SK-N-SH treated with all-trans-retinoic acid at 6 μM for 48 hours (cell line): ENCODE results near the gene TPRG1L.

ENCODE experiments used
- ATAC-seq: fragments of 200-7000 bp; cut with Tn5 transposase; 3 replicates; pipeline ENCODE4 v1.9.1; 2020; ENCODE audit warnings: mild to moderate bottlenecking, moderate library complexity
- ARNTL ChIP-seq: fragments of 450-650 bp; formaldehyde crosslinking; IDR thresholded peaks from 2 replicates; pipeline ENCODE4 v1.5.0; 2020; ENCODE audit warnings: low read depth, mild to moderate bottlenecking, moderate library complexity, borderline replicate concordance
- BACH2 ChIP-seq: fragments of 250-450 bp; sonication (Bioruptor Pico); IDR thresholded peaks from 2 replicates; pipeline ENCODE4 v1.9.0; 2021; ENCODE audit warnings: mild to moderate bottlenecking, borderline replicate concordance
- CREB5 ChIP-seq: fragments of 250-450 bp; sonication (Bioruptor Pico); IDR thresholded peaks from 2 replicates; pipeline ENCODE4 v1.5.1; 2020; ENCODE audit warnings: low read depth, mild to moderate bottlenecking, moderate library complexity
- CSDC2 ChIP-seq: fragments of 250-450 bp; sonication (Bioruptor Pico); IDR thresholded peaks from 2 replicates; pipeline ENCODE4 v1.5.0; 2020; ENCODE audit warnings: mild to moderate bottlenecking, moderate library complexity
- CSRNP3 ChIP-seq: fragments of 250-450 bp; sonication (Bioruptor Pico); IDR thresholded peaks from 2 replicates; pipeline ENCODE4 v1.5.1; 2021; ENCODE audit warnings: mild to moderate bottlenecking, moderate library complexity
- ESRRG ChIP-seq: fragments of 250-450 bp; sonication (Bioruptor Pico); IDR thresholded peaks from 2 replicates; pipeline ENCODE4 v1.6.1; 2021; ENCODE audit warnings: mild to moderate bottlenecking
- GLIS3 ChIP-seq: fragments of 250-450 bp; sonication (Bioruptor Pico); IDR thresholded peaks from 2 replicates; pipeline ENCODE4 v1.5.0; 2020; ENCODE audit warnings: mild to moderate bottlenecking, moderate library complexity
- ISL1 ChIP-seq: fragments of 250-450 bp; sonication (Bioruptor Pico); IDR thresholded peaks from 2 replicates; pipeline ENCODE4 v2.1.2; 2022; ENCODE audit warnings: mild to moderate bottlenecking, moderate library complexity
- OSR1 ChIP-seq: fragments of 250-450 bp; sonication (Bioruptor Pico); IDR thresholded peaks from 2 replicates; pipeline ENCODE4 v1.8.0; 2022; ENCODE audit warnings: moderate library complexity, mild to moderate bottlenecking, inconsistent platforms
- PPARA ChIP-seq: fragments of 250-450 bp; sonication (Bioruptor Pico); IDR thresholded peaks from 2 replicates; pipeline ENCODE4 v1.5.0; 2020; ENCODE audit warnings: mild to moderate bottlenecking, borderline replicate concordance
- RARB ChIP-seq: fragments of 250-450 bp; sonication (Bioruptor Pico); IDR thresholded peaks from 2 replicates; pipeline ENCODE4 v1.8.0; 2021; ENCODE audit warnings: mild to moderate bottlenecking, moderate library complexity
- TCF4 ChIP-seq: fragments of 250-450 bp; sonication (Bioruptor Pico); IDR thresholded peaks from 2 replicates; pipeline ENCODE4 v1.8.0; 2021; ENCODE audit warnings: mild to moderate bottlenecking, moderate library complexity, borderline replicate concordance
- TOX ChIP-seq: fragments of 250-450 bp; sonication (Bioruptor Pico); IDR thresholded peaks from 2 replicates; pipeline ENCODE4 v1.8.0; 2021; ENCODE audit warnings: mild to moderate bottlenecking, moderate library complexity, borderline replicate concordance
- TSHZ2 ChIP-seq: fragments of 250-450 bp; sonication (Bioruptor Pico); IDR thresholded peaks from 2 replicates; pipeline ENCODE4 v1.5.0; 2020; ENCODE audit warnings: mild to moderate bottlenecking, moderate library complexity
- ZFP3 ChIP-seq: fragments of 250-450 bp; sonication (Bioruptor Pico); IDR thresholded peaks from 2 replicates; pipeline ENCODE4 v1.5.0; 2020; ENCODE audit warnings: mild to moderate bottlenecking, moderate library complexity
- ZFP30 ChIP-seq: fragments of 450-650 bp; formaldehyde crosslinking; IDR thresholded peaks from 2 replicates; pipeline ENCODE4 v1.5.0; 2022; ENCODE audit warnings: mild to moderate bottlenecking, moderate library complexity
- ZNF565 ChIP-seq: fragments of 450-650 bp; formaldehyde crosslinking; conservative IDR thresholded peaks from 2 replicates; pipeline ENCODE4 v1.5.0; 2020; ENCODE audit warnings: low read depth, mild to moderate bottlenecking, moderate library complexity
- ZNF8 ChIP-seq: fragments of 450-650 bp; formaldehyde crosslinking; IDR thresholded peaks from 2 replicates; pipeline ENCODE4 v1.5.0; 2020; ENCODE audit warnings: mild to moderate bottlenecking, moderate library complexity
- TF ChIP-seq, protein P1 (sequence below): fragments of 250-450 bp; sonication (Bioruptor Pico); IDR thresholded peaks from 2 replicates; pipeline ENCODE4 v1.8.0; 2021; ENCODE audit warnings: low read depth, mild to moderate bottlenecking, moderate library complexity, borderline replicate concordance
- TF ChIP-seq, protein P2 (sequence below): fragments of 250-450 bp; sonication (Bioruptor Pico); IDR thresholded peaks from 2 replicates; pipeline ENCODE4 v1.8.0; 2020; ENCODE audit warnings: mild to moderate bottlenecking, moderate library complexity, borderline replicate concordance

TPRG1L gene

DNA sequence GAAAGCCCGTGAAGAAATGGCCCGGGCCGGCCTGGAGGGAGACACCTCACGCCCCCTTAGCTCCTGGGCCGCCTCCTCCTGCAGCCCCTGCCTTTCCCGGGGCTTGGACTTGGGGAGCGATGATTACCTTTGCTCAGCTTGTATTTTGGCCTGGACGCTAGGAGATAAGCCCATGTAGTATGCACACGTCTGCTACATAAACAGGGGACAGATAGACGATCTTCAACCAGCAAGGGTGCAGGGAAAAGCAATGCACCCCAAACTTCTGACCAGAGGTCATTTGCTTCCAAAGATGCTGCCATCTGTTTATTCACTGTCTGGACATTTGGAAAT, 28.4 kb downstream of the TPRG1L start:
- TF ChIP-seq GLIS3 (CRISPR knock-in tag) (no peak), ZNF8 (CRISPR knock-in tag) (no peak), TSHZ2 (CRISPR knock-in tag) (no peak), CSDC2 (CRISPR knock-in tag) (no peak), ZFP3 (no peak), RARB (CRISPR knock-in tag) (no peak), ZNF565 (CRISPR knock-in tag) (no peak), ISL1 (CRISPR knock-in tag) (no peak), PPARA (no peak), TCF4 (CRISPR knock-in tag) (no peak), TOX (CRISPR knock-in tag) (no peak), ESRRG (CRISPR knock-in tag) (no peak), CSRNP3 (CRISPR knock-in tag) (no peak)
- TF ChIP-seq, protein P1, sequence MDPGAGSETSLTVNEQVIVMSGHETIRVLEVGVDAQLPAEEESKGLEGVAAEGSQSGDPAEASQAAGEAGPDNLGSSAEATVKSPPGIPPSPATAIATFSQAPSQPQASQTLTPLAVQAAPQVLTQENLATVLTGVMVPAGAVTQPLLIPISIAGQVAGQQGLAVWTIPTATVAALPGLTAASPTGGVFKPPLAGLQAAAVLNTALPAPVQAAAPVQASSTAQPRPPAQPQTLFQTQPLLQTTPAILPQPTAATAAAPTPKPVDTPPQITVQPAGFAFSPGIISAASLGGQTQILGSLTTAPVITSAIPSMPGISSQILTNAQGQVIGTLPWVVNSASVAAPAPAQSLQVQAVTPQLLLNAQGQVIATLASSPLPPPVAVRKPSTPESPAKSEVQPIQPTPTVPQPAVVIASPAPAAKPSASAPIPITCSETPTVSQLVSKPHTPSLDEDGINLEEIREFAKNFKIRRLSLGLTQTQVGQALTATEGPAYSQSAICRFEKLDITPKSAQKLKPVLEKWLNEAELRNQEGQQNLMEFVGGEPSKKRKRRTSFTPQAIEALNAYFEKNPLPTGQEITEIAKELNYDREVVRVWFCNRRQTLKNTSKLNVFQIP (CRISPR knock-in tag), result no peak
- TF ChIP-seq, protein P2, sequence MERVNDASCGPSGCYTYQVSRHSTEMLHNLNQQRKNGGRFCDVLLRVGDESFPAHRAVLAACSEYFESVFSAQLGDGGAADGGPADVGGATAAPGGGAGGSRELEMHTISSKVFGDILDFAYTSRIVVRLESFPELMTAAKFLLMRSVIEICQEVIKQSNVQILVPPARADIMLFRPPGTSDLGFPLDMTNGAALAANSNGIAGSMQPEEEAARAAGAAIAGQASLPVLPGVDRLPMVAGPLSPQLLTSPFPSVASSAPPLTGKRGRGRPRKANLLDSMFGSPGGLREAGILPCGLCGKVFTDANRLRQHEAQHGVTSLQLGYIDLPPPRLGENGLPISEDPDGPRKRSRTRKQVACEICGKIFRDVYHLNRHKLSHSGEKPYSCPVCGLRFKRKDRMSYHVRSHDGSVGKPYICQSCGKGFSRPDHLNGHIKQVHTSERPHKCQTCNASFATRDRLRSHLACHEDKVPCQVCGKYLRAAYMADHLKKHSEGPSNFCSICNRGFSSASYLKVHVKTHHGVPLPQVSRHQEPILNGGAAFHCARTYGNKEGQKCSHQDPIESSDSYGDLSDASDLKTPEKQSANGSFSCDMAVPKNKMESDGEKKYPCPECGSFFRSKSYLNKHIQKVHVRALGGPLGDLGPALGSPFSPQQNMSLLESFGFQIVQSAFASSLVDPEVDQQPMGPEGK (CRISPR knock-in tag), result no peak

GRCh38 chr1:3654549-3655281, 29.9 kb downstream of the TPRG1L start:
- ATAC-seq, result no peak
- TF ChIP-seq GLIS3 (CRISPR knock-in tag) (no peak), ZFP30 (CRISPR knock-in tag) (no peak), RARB (CRISPR knock-in tag) (no peak), BACH2 (CRISPR knock-in tag) (no peak), ARNTL (CRISPR knock-in tag) (no peak), OSR1 (CRISPR knock-in tag) (no peak), CSDC2 (CRISPR knock-in tag) (no peak), PPARA (no peak), ESRRG (CRISPR knock-in tag) (no peak), ZNF565 (CRISPR knock-in tag) (no peak), CREB5 (no peak), TOX (CRISPR knock-in tag) (no peak), TSHZ2 (CRISPR knock-in tag) (no peak), ISL1 (CRISPR knock-in tag) (no peak), CSRNP3 (CRISPR knock-in tag) (no peak), ZFP3 (no peak)

More for the DNA sequence above, 28.4 kb downstream of the TPRG1L start:
- no peak for ATAC-seq
